DMS79 (cell line): Measurements from ENCODE around the gene DHRS4.
"Not testable (repeated sequence)": the region's sequence is repeated elsewhere in the genome, so short reads cannot be mapped to it uniquely, and the experiment has no call there.

Source experiments
- DNase-seq: peaks from one replicate; lab custom pipeline; 2025; lab: John Stamatoyannopoulos, UW

DHRS4 gene

GRCh38 chr14:23984891-23985602 is 31.5 kb downstream of the DHRS4 start:
- DNase-seq, result no peak

GRCh38 chr14:23988223-23988606 is 34.6 kb downstream of the DHRS4 start:
- not testable (repeated sequence) for DNase-seq

DNA sequence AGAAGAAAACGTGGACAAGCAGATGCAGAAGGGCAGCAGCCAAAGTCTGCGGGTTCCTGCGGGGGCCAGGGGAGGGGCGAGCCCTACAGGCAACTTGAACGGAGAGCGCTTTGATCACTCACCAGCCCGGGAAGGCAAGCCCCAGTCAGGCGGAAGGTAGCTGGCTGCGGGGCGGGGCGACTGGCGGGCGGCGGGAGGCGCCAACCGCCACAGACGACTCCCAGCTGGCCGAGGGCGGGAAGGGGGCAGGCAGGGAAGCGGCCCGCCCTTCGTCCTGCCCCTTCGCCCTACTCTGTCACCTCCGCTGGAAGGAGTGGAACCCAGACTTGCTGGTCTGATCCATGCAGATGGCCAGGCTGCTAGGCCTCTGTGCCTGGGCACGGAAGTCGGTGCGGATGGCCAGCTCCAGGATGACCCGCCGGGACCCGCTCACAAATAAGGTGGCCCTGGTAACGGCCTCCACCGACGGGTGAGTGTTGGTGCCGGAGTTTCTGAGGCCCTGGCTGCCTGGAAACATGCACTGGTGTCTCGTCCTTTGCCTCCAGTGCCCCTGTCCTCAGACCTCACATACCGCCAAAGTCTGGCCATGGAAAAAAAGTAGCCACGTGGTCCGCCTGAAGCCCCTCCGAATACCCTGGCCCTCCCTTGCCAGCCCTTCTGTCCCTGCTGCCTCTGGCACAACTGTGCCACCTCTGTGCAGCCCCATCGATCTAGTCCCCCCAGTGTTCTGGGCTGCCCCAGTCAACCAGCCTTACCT is 35.2 kb downstream of the DHRS4 start, which contains the start of gene DHRS4L2:
TSS of gene DHRS4L2 (plus strand) at position 323 of the 757 bp plus-strand sequence. CDS start at position 342, 19 bp downstream.
- not testable (repeated sequence) for DNase-seq

DNA sequence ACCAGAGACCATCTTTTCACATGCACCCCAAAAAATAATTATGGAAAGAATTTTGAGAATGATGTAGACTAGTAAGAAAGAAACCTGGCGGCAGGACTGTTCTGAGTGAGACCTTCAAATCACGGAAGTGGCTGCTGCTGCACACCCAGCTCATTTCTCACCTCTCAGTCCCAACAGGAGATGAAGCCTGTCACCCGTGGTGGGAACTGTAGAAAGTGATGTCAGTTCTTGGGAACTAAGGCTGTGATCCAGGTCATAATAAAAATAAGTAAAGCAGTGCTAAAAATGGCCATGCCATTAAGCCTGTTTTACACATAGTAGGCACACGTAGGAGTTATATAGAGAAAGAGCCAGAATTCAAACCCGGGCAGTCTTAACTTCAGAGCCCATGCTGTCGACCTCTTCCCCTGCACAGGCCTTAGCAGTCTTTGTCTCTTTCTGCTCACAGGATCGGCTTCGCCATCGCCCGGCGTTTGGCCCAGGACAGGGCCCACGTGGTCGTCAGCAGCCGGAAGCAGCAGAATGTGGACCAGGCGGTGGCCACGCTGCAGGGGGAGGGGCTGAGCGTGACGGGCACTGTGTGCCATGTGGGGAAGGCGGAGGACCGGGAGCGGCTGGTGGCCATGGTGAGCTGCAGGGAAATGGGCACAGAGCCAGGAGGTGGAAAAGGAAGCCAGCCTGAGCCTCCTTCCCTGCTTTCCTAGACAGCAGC is 36.3 kb downstream of the DHRS4 start:
- peak; percentile 3 for DNase-seq

DNA sequence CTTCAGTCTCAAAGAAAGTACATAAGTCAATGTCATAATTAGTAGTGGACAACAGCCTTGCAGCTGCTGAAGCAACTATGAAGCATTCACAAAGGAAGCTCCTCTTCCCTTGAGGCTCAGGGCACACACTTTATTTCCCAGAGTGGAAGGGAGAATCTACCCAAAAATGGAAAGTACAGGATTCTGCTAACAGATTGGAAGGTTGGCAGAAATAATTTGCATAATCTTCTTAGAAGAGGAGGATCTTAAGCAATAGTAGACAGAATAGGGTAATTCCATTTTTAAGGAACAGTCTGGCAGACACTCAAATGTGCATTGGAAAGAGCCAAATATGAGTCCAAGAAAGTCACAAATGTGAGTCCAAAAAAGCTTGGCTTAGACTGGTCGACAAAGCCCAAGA is 37.4 kb downstream of the DHRS4 start:
- not testable (repeated sequence) for DNase-seq

- DNase-seq, result not testable (repeated sequence)
Observed at GRCh38 chr14:23993042-23993441, 39.5 kb downstream of the DHRS4 start.

DNA sequence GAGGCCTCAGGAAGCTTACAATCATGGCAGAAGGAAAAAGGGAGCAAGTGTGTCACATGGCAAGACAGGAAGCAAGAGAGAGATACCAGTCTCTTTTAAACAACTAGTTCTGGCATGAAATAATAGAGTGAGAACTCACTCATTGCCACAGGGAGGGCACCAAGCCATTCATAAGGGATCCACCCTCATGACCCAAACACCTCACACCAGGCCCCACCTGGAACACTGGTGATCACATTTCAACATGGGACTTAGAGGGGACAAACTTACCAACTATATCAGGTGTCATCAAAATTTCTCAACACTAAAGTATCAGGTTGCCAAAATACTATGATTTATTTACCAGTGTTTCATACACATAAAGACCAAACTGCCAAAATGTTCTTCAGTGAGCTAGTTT is 42.4 kb downstream of the DHRS4 start:
- DNase-seq, result not testable (repeated sequence)

DNA sequence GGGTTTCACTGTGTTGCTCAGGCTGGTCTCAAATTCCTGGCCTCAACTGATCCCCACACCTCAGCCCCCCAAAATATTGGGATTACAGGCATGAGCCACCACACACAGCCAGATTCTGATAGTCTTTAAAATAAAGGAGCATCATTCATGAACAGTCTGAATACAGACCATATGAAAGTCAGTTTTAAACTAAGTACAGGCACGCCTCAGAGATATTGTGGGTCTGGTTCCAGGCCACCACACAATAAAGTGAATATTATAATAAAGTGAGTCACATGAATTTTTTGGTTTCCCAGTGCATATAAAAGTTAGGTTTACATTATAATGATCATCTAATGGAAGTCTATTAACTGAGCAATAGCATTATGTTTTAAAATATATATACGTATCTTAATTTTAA is 43.3 kb downstream of the DHRS4 start:
- DNase-seq, result not testable (repeated sequence)

- DNase-seq, result not testable (repeated sequence)
Observed at GRCh38 chr14:23999640-24000039, 46.1 kb downstream of the DHRS4 start.

DNA sequence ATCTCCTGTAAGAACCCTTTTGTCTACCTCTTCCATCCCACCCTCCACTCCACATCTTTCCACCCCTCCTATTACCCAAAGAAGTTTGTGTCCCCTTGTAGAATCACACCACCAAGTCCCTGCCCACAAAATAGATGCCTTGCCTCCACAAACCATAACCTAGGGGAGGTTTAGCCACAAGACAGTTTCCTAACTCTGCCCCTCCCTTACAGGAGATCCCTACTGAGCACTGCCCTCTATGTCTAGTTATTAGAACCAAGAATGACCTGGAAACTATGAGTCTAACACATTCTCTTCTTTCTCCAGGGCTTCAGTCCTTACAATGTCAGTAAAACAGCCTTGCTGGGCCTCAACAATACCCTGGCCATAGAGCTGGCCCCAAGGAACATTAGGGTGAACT is 47.5 kb downstream of the DHRS4 start:
- not testable (repeated sequence) for DNase-seq

GRCh38 chr14:24001679-24002078 is 48.1 kb downstream of the DHRS4 start:
- not testable (repeated sequence) for DNase-seq

DNA sequence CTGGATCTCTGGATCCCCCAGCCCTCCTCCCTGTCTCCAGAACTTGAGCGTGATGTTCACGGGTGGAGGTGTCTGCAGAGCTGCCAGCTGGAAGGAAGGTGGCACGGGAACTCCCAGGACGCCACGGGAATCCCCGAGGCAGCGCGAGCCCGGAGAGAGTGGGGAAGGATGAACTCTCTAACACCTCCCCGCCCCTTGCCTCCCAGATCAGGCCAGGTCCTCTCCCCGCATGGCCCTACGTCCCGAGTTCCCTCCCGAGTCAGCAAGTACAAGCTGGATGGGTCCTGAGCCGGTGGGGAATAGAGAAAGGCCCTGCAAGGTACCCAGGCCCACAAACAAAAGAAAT is 52.9 kb downstream of the DHRS4 start:
- not testable (repeated sequence) for DNase-seq

- DNase-seq, result peak; percentile 35
Observed at GRCh38 chr14:24006817-24007652, 53.5 kb downstream of the DHRS4 start.

GRCh38 chr14:24011051-24011450 is 57.5 kb downstream of the DHRS4 start:
- DNase-seq, result no peak

DNA sequence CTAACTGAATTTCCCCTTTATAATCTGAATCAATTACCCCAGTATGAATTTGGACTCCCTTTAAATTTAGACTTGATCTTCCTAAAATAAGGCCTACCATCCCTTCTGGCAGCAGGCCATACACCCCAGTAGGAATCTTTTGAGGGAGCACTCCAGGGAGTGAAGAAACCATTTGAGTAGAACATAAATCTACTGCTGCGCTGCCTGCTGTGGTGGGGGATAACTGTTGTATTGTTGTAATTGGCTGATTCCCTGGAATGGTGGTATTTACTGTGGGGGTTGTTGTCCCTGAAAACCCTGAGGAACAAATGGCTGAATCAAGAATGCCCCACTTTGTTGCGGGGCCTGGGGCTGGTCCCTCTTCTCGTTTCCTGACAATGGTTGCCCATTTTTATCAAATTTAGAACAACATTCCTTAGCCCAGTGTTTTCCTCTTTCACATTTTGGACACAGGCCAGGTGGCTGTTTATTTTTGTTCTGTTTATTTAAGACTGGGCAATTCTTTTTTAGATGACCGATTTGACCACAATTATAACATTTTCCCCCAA is 59.2 kb downstream of the DHRS4 start:
- not testable (repeated sequence) for DNase-seq

GRCh38 chr14:24013654-24014514 is 60.3 kb downstream of the DHRS4 start:
- peak; percentile 35 for DNase-seq

GRCh38 chr14:24015745-24016144 is 62.2 kb downstream of the DHRS4 start:
- DNase-seq, result not testable (repeated sequence)
